ENCODE data around the gene NIPBL.
"Not testable (repeated sequence)": the region's sequence is repeated elsewhere in the genome, so short reads cannot be mapped to it uniquely, and the experiment has no call there.

The NIPBL gene

GRCh38 chr5:37043693-37044092 lies 167.1 kb downstream of the NIPBL start:
- no peak for DNase-seq

- no peak for DNase-seq
These were observed 167.6 kb downstream of the NIPBL start for GRCh38 chr5:37044120-37044519.

GRCh38 chr5:37045703-37046102 lies 169.1 kb downstream of the NIPBL start:
- DNase-seq: no peak

- no peak for DNase-seq
These were observed 171.4 kb downstream of the NIPBL start for GRCh38 chr5:37047947-37048346.

GRCh38 chr5:37054391-37054790 lies 177.8 kb downstream of the NIPBL start:
- no peak for DNase-seq

- DNase-seq: no peak
These were observed 178.9 kb downstream of the NIPBL start for GRCh38 chr5:37055383-37055990.

- no peak for DNase-seq
These were observed 180.2 kb downstream of the NIPBL start for GRCh38 chr5:37056762-37057161.

GRCh38 chr5:37060030-37060429 lies 183.5 kb downstream of the NIPBL start:
- no peak for DNase-seq

- no peak for DNase-seq
These were observed 187.2 kb downstream of the NIPBL start for GRCh38 chr5:37063739-37064138.

- DNase-seq: no peak
These were observed 187.9 kb downstream of the NIPBL start for GRCh38 chr5:37064442-37064841.

- no peak for DNase-seq
These were observed 194.9 kb downstream of the NIPBL start for GRCh38 chr5:37071487-37071886.

- no peak for DNase-seq
These were observed 195.5 kb downstream of the NIPBL start for GRCh38 chr5:37071901-37072581.

- no peak for DNase-seq
These were observed 198.9 kb downstream of the NIPBL start for GRCh38 chr5:37075399-37075950.

- DNase-seq: no peak
These were observed 200.6 kb downstream of the NIPBL start for GRCh38 chr5:37077146-37077545.

GRCh38 chr5:37080697-37081096 lies 204.1 kb downstream of the NIPBL start:
- no peak for DNase-seq

- DNase-seq: not testable (repeated sequence)
These were observed 206.4 kb downstream of the NIPBL start for GRCh38 chr5:37082977-37083376.

- not testable (repeated sequence) for DNase-seq
These were observed 209.5 kb downstream of the NIPBL start for GRCh38 chr5:37086026-37086425.

GRCh38 chr5:37086466-37087173 lies 210.1 kb downstream of the NIPBL start:
- DNase-seq: no peak

- no peak for DNase-seq
These were observed 211.4 kb downstream of the NIPBL start for GRCh38 chr5:37088009-37088408.

GRCh38 chr5:37090123-37090726 lies 213.7 kb downstream of the NIPBL start:
- no peak for DNase-seq

GRCh38 chr5:37090781-37091180 lies 214.2 kb downstream of the NIPBL start:
- no peak for DNase-seq

GRCh38 chr5:37093795-37094194 lies 217.2 kb downstream of the NIPBL start:
- not testable (repeated sequence) for DNase-seq

GRCh38 chr5:37099267-37099666 lies 222.7 kb downstream of the NIPBL start:
- DNase-seq: not testable (repeated sequence)
